ENCODE measurements around the gene MXD4. TPM values are rescaled to one million over a fixed set of nuclear protein-coding genes. Genes with fewer than 3 reads are reported as not detected.
A peak's percentile ranks its signal among the peaks of the same experiment; 100 is the strongest.

Gene MXD4
- total and polyA plus RNA-seq, 2 of the 13 experiments (the other 11 are each of a cell fraction or from before 2014, with no cell fraction given) = 29.0 to 31.3 TPM

DNA sequence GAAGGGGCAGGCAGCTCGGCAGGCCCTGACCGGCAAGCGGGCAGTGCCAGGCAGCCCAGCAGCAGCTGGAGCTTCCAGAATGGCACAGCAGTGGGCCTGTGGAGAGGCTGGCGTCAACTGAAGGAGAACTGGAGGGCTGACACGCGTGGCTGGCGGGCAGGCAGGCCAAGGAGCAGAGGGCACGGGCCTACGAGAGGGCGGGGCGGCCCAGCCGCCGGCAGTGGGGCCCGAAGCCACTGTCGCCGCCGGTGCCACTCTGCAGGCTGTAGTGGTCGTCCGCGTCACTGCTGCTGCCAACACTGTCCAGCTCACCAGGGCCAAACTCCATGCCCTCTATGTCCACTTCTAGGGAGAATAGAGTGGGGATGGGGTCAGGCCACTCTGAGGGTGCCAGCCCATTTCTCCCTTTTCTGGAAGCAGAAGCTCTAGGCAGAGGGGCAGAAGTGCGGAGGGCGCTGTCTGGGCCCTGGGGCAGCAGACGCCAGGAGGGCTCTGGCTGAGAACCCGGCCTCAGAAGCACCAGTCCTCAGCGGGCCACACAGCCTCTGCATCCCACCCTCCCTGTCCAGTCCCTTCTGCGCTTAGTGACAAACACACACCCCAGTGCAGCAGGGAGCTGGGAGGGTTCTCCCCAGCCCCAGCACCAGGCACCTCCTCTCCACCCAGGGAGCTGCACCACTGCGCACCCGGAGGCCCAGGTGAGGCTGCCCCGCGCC, 11.4 kb downstream of the MXD4 start:
- no peaks in the 10 kb centered on the region for H4K20me1 ChIP-seq (ENCODE audit: insufficient read depth, low read length)
- ChIA-PET POLR2A (no interaction called here), CTCF (ENCODE audit: low intra/inter-chr PET ratio, low total read pairs) (no interaction called here)
- no peak overlapping the region for H2AFZ ChIP-seq (ENCODE audit: low read length)
- no peak for DNase-seq (ENCODE audit: low spot score)
- FAIRE-seq = no peak
- H3K4me1 ChIP-seq (ENCODE audit: insufficient read depth, low read length) = peaks cover 7% of the 10 kb centered on the region
- H3K27ac ChIP-seq (ENCODE audit: extremely low read length, insufficient read depth, low read length) = no peak overlapping the region
- 91% methylated on average over 7 of the region's 30 CpGs for WGBS (ENCODE audit: low lambda C conversion rate)
- H3K79me2 ChIP-seq (ENCODE audit: insufficient read depth, low read length) = no peaks in the 10 kb centered on the region
- ATAC-seq = no peak
- BruUV-seq (replicated peaks) = no TSS peak
- H3K27me3 ChIP-seq (ENCODE audit: control insufficient read depth in 1 of 2, insufficient read depth in 2 of 2, low read length in 2 of 2) = no peaks in the 10 kb centered on the region
- H3K4me2 ChIP-seq (ENCODE audit: low read depth, low read length) = no peak overlapping the region
- H3K36me3 ChIP-seq (replicated peaks in 1 of 2; ENCODE audit: control insufficient read depth in 1 of 2, insufficient read depth in 2 of 2, low read length in 2 of 2) = peaks cover 11% of the 10 kb centered on the region in 2 experiments; a peak in 4 of 5 replicates
- in situ Hi-C loops (cut with HindIII; ENCODE audit: extremely low pct_ligation_motif_present, low pct_unique_long_range_greater_than_20kb) = no loop called here
- no peak overlapping the region for H3K4me3 ChIP-seq (replicated peaks in 1 of 3; ENCODE audit: insufficient read depth in 1 of 3, low read depth in 2 of 3, low read length in 3 of 3)
- no peak overlapping the region for H3K9ac ChIP-seq (ENCODE audit: insufficient read depth, low read depth, low read length)
- H3K9me3 ChIP-seq (ENCODE audit: low read length) = no peaks in the 10 kb centered on the region
- peak; percentile 23 for TF ChIP-seq RBM22 (optimal IDR thresholded peaks at IDR 0.05; ENCODE audit: low read length)
- TF ChIP-seq SOX13 (IDR thresholded peaks at IDR 0.05) = no peak
- TF ChIP-seq SOX13 (CRISPR knock-in tag; conservative IDR thresholded peaks at IDR 0.05 in 1 of 2, IDR thresholded peaks at IDR 0.05 in 1 of 2) = no peak
- TF ChIP-seq RBFOX2 (IDR thresholded peaks at IDR 0.05; ENCODE audit: low read depth, low read length) = peak; percentile 39
- TF ChIP-seq MEIS2 (CRISPR knock-in tag; IDR thresholded peaks at IDR 0.05) = no peak
- intact Hi-C loops (cut with micrococcal nuclease; ENCODE audit: unreplicated experiment) = no loop called here

DNA sequence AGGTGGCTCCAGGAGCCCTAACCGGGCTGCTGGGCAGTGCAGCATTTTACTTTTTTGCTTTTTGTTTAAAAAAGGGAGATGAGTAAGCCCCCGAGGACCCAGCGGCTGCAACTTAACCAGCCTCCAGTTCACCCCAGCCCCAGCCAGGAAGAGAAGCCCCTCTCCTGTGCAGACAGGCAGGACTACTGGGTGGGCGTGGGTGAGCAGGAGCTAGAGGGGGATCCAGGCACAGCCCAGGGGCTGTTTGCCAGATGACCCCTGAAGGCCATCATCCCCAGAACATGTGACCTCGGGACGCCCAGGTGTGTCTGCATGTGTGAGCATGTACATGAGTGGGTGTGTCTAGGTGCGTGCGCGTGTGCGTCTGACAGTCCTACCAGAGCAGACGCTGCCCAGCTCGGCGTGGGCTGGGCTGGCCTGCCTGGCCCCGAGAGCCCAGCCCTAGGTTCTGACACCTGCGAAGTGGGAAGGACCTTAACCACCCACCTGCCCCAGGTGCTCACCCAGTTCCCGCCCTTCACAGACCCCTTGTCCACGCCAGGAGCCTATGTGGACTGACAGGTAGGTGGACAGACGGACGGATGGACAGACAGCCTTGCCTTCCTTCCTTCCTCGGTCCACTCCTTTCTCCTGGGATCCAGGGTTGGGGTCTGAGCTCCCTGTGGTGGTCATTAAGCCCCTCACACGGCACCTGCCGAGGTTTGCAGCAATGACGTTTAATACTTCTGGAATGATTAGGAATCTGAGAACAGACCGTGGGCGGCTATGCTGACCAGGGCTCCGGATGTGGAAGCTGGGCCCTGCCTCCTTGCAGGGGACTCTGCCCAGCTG, 12.2 kb downstream of the MXD4 start:
- no peak for FAIRE-seq
- Histone ChIP-seq H3K79me2 (ENCODE audit: insufficient read depth, low read length) (no peaks in the 10 kb centered on the region), H3K27ac (ENCODE audit: extremely low read length, insufficient read depth, low read length) (no peak overlapping the region), H4K20me1 (ENCODE audit: insufficient read depth, low read length) (no peaks in the 10 kb centered on the region), H2AFZ (ENCODE audit: low read length) (no peak overlapping the region), H3K4me1 (ENCODE audit: insufficient read depth, low read length) (peaks cover 15% of the 10 kb centered on the region), H3K9ac (ENCODE audit: insufficient read depth, low read depth, low read length) (no peak overlapping the region), H3K36me3 (replicated peaks in 1 of 2; ENCODE audit: control insufficient read depth in 1 of 2, insufficient read depth in 2 of 2, low read length in 2 of 2) (peaks cover 5 to 8% of the 10 kb centered on the region in 2 experiments; a peak in 4 of 5 replicates), H3K4me2 (ENCODE audit: low read depth, low read length) (no peak overlapping the region), H3K9me3 (ENCODE audit: low read length) (no peaks in the 10 kb centered on the region), H3K27me3 (ENCODE audit: control insufficient read depth in 1 of 2, insufficient read depth in 2 of 2, low read length in 2 of 2) (no peaks in the 10 kb centered on the region), H3K4me3 (replicated peaks in 1 of 3; ENCODE audit: insufficient read depth in 1 of 3, low read depth in 2 of 3, low read length in 3 of 3) (no peak overlapping the region)
- POLR2A ChIA-PET = no interaction called here
- WGBS (ENCODE audit: low lambda C conversion rate) = 96% methylated on average over 14 of the region's 26 CpGs
- CTCF ChIA-PET (ENCODE audit: low intra/inter-chr PET ratio, low total read pairs) = no interaction called here
- intact Hi-C loops (cut with micrococcal nuclease; ENCODE audit: unreplicated experiment) (loop anchor here (10.0 kb wide), 1 partner anchor 215 kb away; the partner anchor contains the start of gene RNF4), in situ Hi-C loops (cut with HindIII; ENCODE audit: extremely low pct_ligation_motif_present, low pct_unique_long_range_greater_than_20kb) (no loop called here)
- no peak for TF ChIP-seq EEA1 (CRISPR knock-in tag; IDR thresholded peaks at IDR 0.05; ENCODE audit: borderline replicate concordance)
- TF ChIP-seq, protein P1, sequence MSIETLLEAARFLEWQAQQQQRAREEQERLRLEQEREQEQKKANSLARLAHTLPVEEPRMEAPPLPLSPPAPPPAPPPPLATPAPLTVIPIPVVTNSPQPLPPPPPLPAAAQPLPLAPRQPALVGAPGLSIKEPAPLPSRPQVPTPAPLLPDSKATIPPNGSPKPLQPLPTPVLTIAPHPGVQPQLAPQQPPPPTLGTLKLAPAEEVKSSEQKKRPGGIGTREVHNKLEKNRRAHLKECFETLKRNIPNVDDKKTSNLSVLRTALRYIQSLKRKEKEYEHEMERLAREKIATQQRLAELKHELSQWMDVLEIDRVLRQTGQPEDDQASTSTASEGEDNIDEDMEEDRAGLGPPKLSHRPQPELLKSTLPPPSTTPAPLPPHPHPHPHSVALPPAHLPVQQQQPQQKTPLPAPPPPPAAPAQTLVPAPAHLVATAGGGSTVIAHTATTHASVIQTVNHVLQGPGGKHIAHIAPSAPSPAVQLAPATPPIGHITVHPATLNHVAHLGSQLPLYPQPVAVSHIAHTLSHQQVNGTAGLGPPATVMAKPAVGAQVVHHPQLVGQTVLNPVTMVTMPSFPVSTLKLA (IDR thresholded peaks at IDR 0.05) = peak; percentile 43; the same call in 1 of the 2 replicates
- no peak for ATAC-seq
- no peak for DNase-seq (ENCODE audit: low spot score)
- no TSS peak for BruUV-seq (replicated peaks)

Measured in HepG2 (cell line).